ENCODE results near the gene VWA3B.

DNA sequence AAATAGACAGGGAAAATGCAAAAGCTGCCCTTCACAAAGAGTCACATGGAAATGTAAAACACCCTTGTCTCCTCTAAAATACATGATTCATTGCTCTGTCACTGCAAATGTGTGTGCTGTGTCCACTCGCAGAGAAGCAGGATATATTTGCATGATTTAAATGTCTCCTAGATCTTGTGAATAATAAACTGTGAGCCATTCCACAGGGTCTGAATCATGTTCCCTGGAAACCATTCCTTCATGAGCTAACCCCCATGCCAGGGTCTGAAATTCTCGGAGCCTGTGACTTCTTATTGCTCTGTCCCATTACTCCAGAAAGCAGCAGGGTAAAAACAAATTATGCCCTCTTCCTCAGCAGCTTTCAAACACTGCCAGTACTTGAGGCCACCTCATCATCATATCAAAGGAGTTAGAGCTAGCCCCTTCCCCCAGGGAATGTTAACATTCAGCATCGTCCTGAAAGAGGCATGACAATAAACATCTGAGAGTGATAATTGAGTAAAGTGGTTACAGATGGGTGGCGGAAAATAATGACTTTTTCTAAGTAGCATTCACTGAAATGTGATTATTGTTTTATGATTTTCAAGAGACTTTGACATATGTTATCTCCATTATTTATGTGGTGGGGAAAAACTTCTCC is 247.6 kb downstream of the VWA3B start:
- TF ChIP-seq CTCF (IDR thresholded peaks at IDR 0.05) (no peak), ZFX (IDR thresholded peaks at IDR 0.05; ENCODE audit: borderline replicate concordance) (no peak)
